HepG2 (cell line): Measurements from ENCODE around the gene ZNF638. TPM values are rescaled to one million over a fixed set of nuclear protein-coding genes. Genes with fewer than 3 reads are reported as not detected.

ENCODE experiments used
- CBX1 ChIP-seq: IDR thresholded peaks from one replicate; pipeline ENCODE4 v1.6.1; 2016; ENCODE audit warnings: antibody characterized with exemption, low read depth
- EED ChIP-seq: sonication (generic); formaldehyde crosslinking; IDR thresholded peaks from 2 replicates; pipeline ENCODE4 v1.5.0; 2020; ENCODE audit warnings: mild to moderate bottlenecking, missing genetic modification reagents
- EHMT2 ChIP-seq: fragments of 200-600 bp; sonication (generic); IDR thresholded peaks from 2 replicates; pipeline ENCODE4 v1.7.0; 2017; ENCODE audit warnings: antibody characterized with exemption, low read depth, low read length, borderline replicate concordance
- GTF2F1 ChIP-seq: fragments of 150-350 bp; IDR thresholded peaks from 2 replicates; pipeline ENCODE4 v1.6.1; 2014; ENCODE audit warnings: low read length
- HBP1 ChIP-seq: IDR thresholded peaks from 2 replicates; pipeline ENCODE4 v1.6.1; 2016; ENCODE audit warnings: low read depth, control low read depth
- KLF11 ChIP-seq: IDR thresholded peaks from 2 replicates; pipeline ENCODE4 v1.6.1; 2016; ENCODE audit warnings: missing compliant biosample characterization
- NKX3-1 ChIP-seq: sonication (generic); formaldehyde crosslinking; IDR thresholded peaks from 2 replicates; pipeline ENCODE4 v1.5.0; 2020; ENCODE audit warnings: missing genetic modification reagents
- SAP130 ChIP-seq: IDR thresholded peaks from 2 replicates; pipeline ENCODE4 v1.6.1; 2016; ENCODE audit warnings: low read depth
- TOE1 ChIP-seq: sonication (generic); formaldehyde crosslinking; IDR thresholded peaks from 2 replicates; pipeline ENCODE4 v1.4.0; 2020; ENCODE audit warnings: mild to moderate bottlenecking, missing genetic modification reagents
- WIZ ChIP-seq: sonication (generic); formaldehyde crosslinking; IDR thresholded peaks from 2 replicates; pipeline ENCODE4 v1.5.1; 2020; ENCODE audit warnings: mild to moderate bottlenecking, missing genetic modification reagents
- ZBTB34 ChIP-seq: sonication (generic); formaldehyde crosslinking; IDR thresholded peaks from 2 replicates; pipeline ENCODE4 v1.8.0; 2022; ENCODE audit warnings: mild to moderate bottlenecking, missing genetic modification reagents
- ZBTB39 ChIP-seq: sonication (generic); formaldehyde crosslinking; IDR thresholded peaks from 2 replicates; pipeline ENCODE4 v1.5.0; 2020; ENCODE audit warnings: missing genetic modification reagents
- ZNF44 ChIP-seq: sonication (generic); formaldehyde crosslinking; IDR thresholded peaks from 2 replicates; pipeline ENCODE4 v1.5.1; 2020; ENCODE audit warnings: mild to moderate bottlenecking, missing genetic modification reagents
- ZNF577 ChIP-seq: sonication (generic); formaldehyde crosslinking; IDR thresholded peaks from 2 replicates; pipeline ENCODE4 v1.4.0; 2020; ENCODE audit warnings: mild to moderate bottlenecking, low read depth, missing genetic modification reagents, borderline replicate concordance
- ZNF646 ChIP-seq: sonication (generic); formaldehyde crosslinking; IDR thresholded peaks from 2 replicates; pipeline ENCODE4 v1.9.0; 2021; ENCODE audit warnings: mild to moderate bottlenecking, missing genetic modification reagents
- ZSCAN9 ChIP-seq: IDR thresholded peaks from 2 replicates; pipeline ENCODE4 v1.6.1; 2016; ENCODE audit warnings: borderline replicate concordance
- polyA plus RNA-seq, 8 experiments: library from polyadenylated mRNA; depleted of rRNA in 3 of 8; stranded (reverse) in 7 of 8; unstranded in 1 of 8; fragments of >200 nt; fragmentation: Illumina TruSeq in 4 of 8; extraction: Trizol in 4 of 8; gene quantifications; 2 replicates each; pipeline versions ENCODE4 v1.2.1 to v1.2.3, GENCODE V29; 2011 to 2016; ENCODE audit warnings: low read depth in 4 of 8, missing spikeins in 1 of 8, mixed read lengths in 1 of 8; ENCODE audit not compliant: insufficient read depth in 1 of 8
- total RNA-seq, 5 experiments: library from RNA; depleted of rRNA; stranded (reverse); fragments of >200 nt; fragmentation: Illumina TruSeq; extraction: Trizol; gene quantifications; 2 replicates each; pipeline ENCODE4 v1.2.3, GENCODE V29; 2016; ENCODE audit warnings: low read depth in 1 of 5

Gene ZNF638
- total and polyA plus RNA-seq, 2 of the 13 experiments (the other 11 are each of a cell fraction or from before 2014, with no cell fraction given) = 92.7 to 144 TPM

GRCh38 chr2:71348302-71348701 lies 16.7 kb downstream of the ZNF638 start (continued):
- no peak for TF ChIP-seq ZBTB39
- no peak for TF ChIP-seq TOE1
- TF ChIP-seq KLF11 (CRISPR knock-in tag) = no peak
- peak; percentile 48; the same call in 1 of the 2 replicates for TF ChIP-seq WIZ (CRISPR knock-in tag)
- TF ChIP-seq GTF2F1 = no peak
- no peak for TF ChIP-seq EED (CRISPR knock-in tag)
- TF ChIP-seq HBP1 (CRISPR knock-in tag) = 0 out of 2 replicates have a peak, but pooled peaks have one; percentile 62
- peak; percentile 41; the same call in 1 of the 2 replicates for TF ChIP-seq NKX3-1 (CRISPR knock-in tag)
- no peak for TF ChIP-seq ZNF577 (CRISPR knock-in tag)
- peak; percentile 97 for TF ChIP-seq EHMT2
- TF ChIP-seq CBX1 = no peak
- TF ChIP-seq ZSCAN9 (CRISPR knock-in tag) = peak; percentile 51; the same call in 1 of the 2 replicates
- TF ChIP-seq ZNF646 (CRISPR knock-in tag) = no peak
- TF ChIP-seq ZBTB34 (CRISPR knock-in tag) = no peak
- TF ChIP-seq SAP130 = peak; percentile 65
- no peak for TF ChIP-seq ZNF44
